SJCRH30 (cell line): Measurements from ENCODE around the gene APLNR. TPM values are rescaled to one million over a fixed set of nuclear protein-coding genes. Genes with fewer than 3 reads are reported as not detected.
A peak's percentile ranks its signal among the peaks of the same experiment; 100 is the strongest.

Experiments used
- DNase-seq, 2 experiments: peaks; one replicate each; pipeline ENCODE4 v3.0.0-alpha.2; 2015 to 2020
- H3K27ac ChIP-seq: fragments of 250-450 bp; sonication (Bioruptor Pico); 2 replicates; pipeline ENCODE4 v1.5.1; 2020; ENCODE audit warnings: mild to moderate bottlenecking, moderate library complexity
- H3K27me3 ChIP-seq: fragments of 250-450 bp; sonication (Bioruptor Pico); 2 replicates; pipeline ENCODE4 v1.5.1; 2020; ENCODE audit warnings: mild to moderate bottlenecking, moderate library complexity
- H3K36me3 ChIP-seq: fragments of 250-450 bp; sonication (Bioruptor Pico); 2 replicates; pipeline ENCODE4 v1.5.1; 2020; ENCODE audit warnings: mild to moderate bottlenecking, moderate library complexity
- H3K4me1 ChIP-seq: fragments of 250-450 bp; sonication (Bioruptor Pico); 2 replicates; pipeline ENCODE4 v1.5.1; 2020; ENCODE audit warnings: mild to moderate bottlenecking, moderate library complexity
- H3K4me3 ChIP-seq: fragments of 250-450 bp; sonication (Bioruptor Pico); 2 replicates; pipeline ENCODE4 v1.5.1; 2020; ENCODE audit warnings: mild to moderate bottlenecking, moderate library complexity
- H3K9me3 ChIP-seq: fragments of 250-450 bp; sonication (Bioruptor Pico); replicated peaks from 2 replicates; pipeline ENCODE4 v1.5.1; 2020; ENCODE audit warnings: mild to moderate bottlenecking, moderate library complexity
- total RNA-seq: library from RNA; depleted of rRNA; stranded (reverse); fragments of >200 nt; shearing (Covaris generic); gene quantifications from 2 replicates; pipeline ENCODE4 v1.2.3, GENCODE V29; 2014

The APLNR gene
- total RNA-seq, 1 experiment from 2014 or later: 0.08 TPM

DNA sequence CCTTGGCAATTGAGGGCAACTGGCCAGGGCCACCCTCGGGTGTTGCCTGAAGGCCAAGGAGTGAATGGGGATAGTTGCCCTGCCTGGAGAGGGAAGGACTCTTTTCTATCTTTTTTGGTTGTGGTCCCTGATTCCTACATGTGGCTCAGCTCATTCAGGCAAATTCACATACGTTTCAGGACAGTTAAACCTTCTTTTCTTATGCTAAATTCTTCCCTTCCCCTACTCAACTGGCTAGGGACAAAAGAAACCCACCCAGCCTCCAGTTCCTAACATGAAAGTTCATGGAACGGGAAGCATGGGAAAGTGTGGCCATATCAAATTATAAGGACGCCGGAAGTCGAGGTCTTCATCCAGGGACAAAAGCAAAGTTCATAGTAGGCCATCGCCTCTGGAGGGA lies 26.3 kb upstream of the APLNR start:
- no peak overlapping the region for H3K4me3 ChIP-seq

DNA sequence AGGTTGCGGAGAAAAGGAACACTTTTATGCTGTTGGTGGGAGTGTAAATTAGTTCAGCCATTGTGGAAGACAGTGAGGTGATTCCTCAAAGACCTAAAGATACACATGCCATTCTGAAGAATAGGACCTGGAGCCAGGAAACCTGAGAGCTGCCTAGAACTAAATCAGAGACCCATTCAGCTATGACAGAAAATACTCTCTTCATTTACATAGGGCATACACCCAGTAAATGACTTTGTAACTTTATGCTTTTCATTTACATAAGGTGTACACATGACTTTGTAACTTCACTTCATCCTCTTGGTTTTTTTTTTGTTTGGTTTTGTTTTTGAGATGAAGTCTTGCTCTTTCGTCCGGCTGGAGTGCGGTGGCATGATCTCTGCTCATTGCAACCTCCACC lies 25.1 kb upstream of the APLNR start:
- Histone ChIP-seq H3K4me3 (no peak overlapping the region), H3K4me1 (no peaks in the 10 kb centered on the region), H3K27me3 (no peaks in the 10 kb centered on the region), H3K36me3 (no peaks in the 10 kb centered on the region), H3K9me3 (0 out of 2 replicates have a peak, but pooled peaks cover 4% of the 10 kb centered on the region), H3K27ac (no peak overlapping the region)
- DNase-seq: no peak

More for the DNA sequence above, 26.3 kb upstream of the APLNR start:
- peaks cover 7% of the 10 kb centered on the region; the same call in 1 of the 2 replicates for H3K9me3 ChIP-seq
- no peaks in the 10 kb centered on the region for H3K36me3 ChIP-seq
- no peaks in the 10 kb centered on the region for H3K4me1 ChIP-seq
- H3K27me3 ChIP-seq: no peaks in the 10 kb centered on the region
- DNase-seq: no peak
- H3K27ac ChIP-seq: no peak overlapping the region

DNA sequence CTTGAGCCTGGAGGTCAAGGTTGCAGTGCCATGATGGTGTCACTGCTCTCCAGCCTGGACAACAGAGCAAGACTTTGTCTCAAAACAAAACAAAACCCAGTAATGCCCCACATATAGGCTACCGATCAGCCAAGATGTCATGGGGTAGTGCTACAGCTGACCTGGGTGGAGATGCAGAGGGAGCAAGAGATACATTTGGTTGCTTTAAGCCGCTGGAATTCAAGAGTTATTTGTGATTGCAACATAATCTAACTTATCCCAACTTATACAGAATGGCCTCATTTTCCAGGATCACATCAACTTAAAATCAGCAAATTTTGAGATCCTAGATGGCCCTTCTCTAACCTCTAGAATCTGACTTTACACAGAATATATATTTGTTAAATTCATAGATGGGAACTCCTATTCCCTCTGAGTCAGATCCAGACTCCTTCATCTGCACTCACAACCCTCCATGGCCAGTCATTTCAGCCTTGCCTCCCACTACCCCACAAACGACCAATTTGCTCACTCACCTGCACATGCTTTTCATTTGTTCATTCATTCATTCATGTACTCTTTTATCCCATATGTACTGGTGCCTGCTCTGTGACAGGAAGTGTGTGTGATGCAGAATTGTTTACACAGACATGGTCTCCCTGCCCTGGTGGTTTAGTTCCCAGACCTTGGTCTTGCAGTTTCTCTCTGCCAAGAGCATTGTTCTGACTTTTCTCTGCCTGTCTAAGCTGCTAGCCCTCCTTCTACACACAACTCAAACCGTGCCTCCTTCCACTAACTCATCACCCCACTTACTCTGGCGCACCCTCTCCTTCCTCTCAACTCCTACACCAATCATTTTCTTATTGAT lies 24.1 kb upstream of the APLNR start:
- Histone ChIP-seq H3K27me3 (no peaks in the 10 kb centered on the region), H3K9me3 (0 out of 2 replicates have a peak, but pooled peaks cover under 1% of the 10 kb centered on the region), H3K36me3 (no peaks in the 10 kb centered on the region), H3K27ac (no peak overlapping the region), H3K4me3 (no peak overlapping the region), H3K4me1 (no peaks in the 10 kb centered on the region)
- no peak for DNase-seq

DNA sequence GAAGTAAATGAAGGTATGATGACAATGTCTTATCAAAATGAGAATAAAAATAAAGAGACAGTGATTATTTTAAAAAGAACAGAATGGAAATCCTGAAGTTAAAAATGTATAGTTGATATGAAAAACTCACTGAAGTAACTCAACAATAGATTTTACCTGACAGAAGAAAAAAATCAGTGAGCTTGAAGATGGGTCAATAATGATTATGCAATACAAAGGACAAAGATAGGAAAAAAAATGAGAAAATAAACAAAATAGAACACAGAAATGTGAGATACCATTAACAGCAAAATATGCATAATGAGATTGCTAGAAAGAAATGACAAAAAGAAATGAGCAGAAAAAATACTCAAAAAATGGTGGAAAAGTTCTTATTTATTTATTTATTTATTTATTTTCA lies 19.1 kb upstream of the APLNR start:
- Histone ChIP-seq H3K27ac (no peak overlapping the region), H3K9me3 (no peaks in the 10 kb centered on the region), H3K27me3 (no peaks in the 10 kb centered on the region; the same call in 1 of the 2 replicates), H3K4me1 (no peaks in the 10 kb centered on the region; the same call in 1 of the 2 replicates), H3K4me3 (no peak overlapping the region), H3K36me3 (no peaks in the 10 kb centered on the region)
- DNase-seq: no peak

DNA sequence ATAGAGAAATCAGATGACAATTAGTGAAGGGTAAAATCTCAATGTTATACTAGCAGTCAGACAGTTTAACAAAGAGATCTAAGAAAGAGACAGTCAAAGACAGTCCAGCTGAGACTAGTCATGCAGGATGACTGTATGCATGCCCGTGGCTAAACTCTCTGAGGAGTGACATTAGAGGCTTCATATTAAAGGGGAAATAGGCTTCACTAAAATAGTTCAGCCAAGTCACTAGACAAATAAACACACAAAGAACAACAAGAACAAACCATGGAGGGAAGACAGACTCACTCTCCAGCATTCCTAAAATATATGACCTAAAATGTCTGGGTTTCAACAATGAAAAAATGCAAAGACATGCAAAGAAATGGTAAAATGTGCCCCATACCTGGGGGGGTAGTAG lies 18.6 kb upstream of the APLNR start:
- no peak overlapping the region for H3K27ac ChIP-seq

DNA sequence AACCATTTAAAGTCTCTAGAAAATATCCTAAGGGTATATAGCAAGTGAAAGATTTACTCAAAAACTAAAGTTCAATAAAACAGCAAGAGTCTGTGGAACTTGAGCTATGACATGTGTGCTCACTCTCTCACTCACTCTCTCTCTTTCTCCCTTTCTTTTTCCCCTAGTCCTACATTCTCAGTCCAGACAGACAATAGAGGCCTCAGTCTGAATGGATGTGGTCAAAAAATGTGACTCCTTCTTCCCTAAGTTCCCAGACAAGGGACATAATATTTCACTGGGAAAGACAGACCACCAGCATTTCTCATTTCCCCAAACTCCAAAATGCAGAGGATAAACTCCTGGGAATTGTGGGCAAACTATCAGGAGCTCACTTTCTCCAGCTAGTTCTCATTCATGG lies 17.6 kb upstream of the APLNR start:
- no peaks in the 10 kb centered on the region for H3K36me3 ChIP-seq
- no peak for DNase-seq
- H3K4me1 ChIP-seq: peaks cover 5% of the 10 kb centered on the region
- H3K27ac ChIP-seq: no peak overlapping the region
- H3K9me3 ChIP-seq: no peaks in the 10 kb centered on the region
- H3K27me3 ChIP-seq: no peaks in the 10 kb centered on the region; the same call in 1 of the 2 replicates
- no peak overlapping the region for H3K4me3 ChIP-seq

More for the DNA sequence above, 18.6 kb upstream of the APLNR start:
- H3K4me3 ChIP-seq: no peak overlapping the region
- DNase-seq: no peak
- no peaks in the 10 kb centered on the region; the same call in 1 of the 2 replicates for H3K4me1 ChIP-seq
- no peaks in the 10 kb centered on the region for H3K36me3 ChIP-seq
- no peaks in the 10 kb centered on the region; the same call in 1 of the 2 replicates for H3K27me3 ChIP-seq
- no peaks in the 10 kb centered on the region for H3K9me3 ChIP-seq

DNA sequence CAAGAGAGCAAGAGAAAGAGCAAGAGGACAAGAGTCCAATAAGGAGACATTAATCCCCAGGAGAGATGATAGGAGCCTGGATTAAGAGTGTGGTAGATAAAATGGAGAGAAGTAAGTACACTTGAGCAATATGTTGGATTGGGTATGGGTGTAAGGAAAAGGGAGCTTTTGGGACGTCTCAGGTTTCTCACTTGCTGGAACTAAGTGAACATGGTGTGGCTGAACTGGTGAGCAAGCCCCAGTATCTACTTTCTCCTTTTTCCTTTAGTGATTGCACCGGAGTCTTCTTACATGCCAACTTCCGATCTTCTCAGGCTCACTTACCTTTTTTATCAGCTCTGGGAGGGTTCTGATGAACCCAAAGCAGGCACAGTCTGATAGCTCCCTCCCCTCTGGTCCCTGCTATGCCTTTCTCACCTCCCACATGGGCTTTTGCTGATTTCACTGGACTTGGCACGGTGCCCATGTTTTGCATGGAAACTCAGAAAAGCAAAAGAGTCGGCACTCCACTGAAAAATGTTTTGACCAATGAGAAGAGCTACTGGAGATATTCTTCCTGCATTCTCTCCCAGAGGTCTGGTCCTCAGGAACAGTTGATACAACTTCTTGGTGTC lies 14.5 kb upstream of the APLNR start:
- DNase-seq: peak in 1 of 2 experiments; percentile 53
- peaks cover 5% of the 10 kb centered on the region for H3K4me1 ChIP-seq
- no peaks in the 10 kb centered on the region for H3K9me3 ChIP-seq
- no peaks in the 10 kb centered on the region; the same call in 1 of the 2 replicates for H3K27me3 ChIP-seq
- no peak overlapping the region for H3K27ac ChIP-seq
- no peaks in the 10 kb centered on the region for H3K36me3 ChIP-seq
- H3K4me3 ChIP-seq: no peak overlapping the region

DNA sequence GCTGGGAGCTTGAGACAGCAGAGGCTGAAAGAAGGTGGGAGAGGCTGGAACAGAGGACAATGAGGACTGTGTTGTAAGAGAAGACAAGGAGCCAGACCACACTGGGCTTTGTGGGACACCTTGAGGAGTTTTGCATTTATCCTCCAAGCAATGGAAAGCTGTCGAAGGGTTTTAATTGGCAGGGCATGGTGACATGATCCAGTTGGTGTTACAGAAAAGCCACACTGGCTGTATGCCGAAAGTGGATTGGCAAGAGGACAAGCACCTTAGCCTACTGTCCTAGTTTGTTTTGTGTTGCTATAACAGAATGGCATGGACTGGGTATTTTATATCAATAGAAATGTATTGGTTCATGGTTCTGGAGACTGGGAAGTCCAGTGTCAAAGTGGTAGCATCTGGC lies 14.0 kb upstream of the APLNR start:
- Histone ChIP-seq H3K27me3 (no peaks in the 10 kb centered on the region; the same call in 1 of the 2 replicates), H3K36me3 (no peaks in the 10 kb centered on the region), H3K9me3 (no peaks in the 10 kb centered on the region), H3K4me3 (no peak overlapping the region), H3K4me1 (peaks cover 5% of the 10 kb centered on the region), H3K27ac (no peak overlapping the region)
- no peak for DNase-seq

DNA sequence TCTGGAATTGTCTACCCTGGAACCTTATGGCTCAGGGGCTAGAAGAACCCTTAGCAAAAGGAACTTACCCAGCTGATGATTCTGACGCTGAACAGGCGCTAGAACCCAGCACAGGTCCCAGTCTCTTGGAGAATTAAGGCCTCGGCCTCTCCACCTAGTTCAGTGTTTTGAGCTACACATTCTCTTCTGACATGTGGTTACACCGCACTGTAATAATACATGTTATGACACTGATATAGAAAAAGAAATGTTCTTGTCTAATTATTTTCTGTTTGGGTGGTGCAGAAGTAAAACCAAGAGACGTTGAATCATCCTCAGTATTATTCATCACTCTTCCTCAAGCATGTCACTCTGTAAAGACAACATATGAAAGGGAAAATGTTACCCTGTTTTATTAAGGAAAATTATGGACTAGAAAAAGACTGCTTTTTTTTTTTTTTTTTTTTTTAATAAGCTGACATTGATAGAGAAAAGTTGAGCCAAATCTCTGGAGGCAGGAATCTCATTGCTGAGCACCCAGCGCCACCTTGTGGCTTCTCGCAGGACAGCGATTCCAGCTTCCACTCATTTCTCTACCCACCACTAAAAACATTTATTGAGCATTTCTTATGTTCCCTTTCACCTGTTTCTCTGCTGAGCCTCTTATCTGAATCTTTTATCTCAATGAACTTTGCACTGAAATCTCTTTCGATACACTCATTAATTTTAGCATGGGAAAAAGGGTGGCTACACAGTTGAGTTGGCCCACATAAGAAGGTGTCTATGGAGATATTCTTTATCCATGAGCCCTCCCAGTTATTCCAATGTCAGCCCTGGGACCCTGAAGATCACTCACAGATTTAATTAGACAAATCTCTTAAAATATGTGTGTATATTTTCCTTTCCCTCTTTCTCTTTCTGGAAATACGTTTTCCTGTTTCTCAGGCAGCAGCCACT lies 12.6 kb upstream of the APLNR start:
- Histone ChIP-seq H3K4me1 (peaks cover 5% of the 10 kb centered on the region), H3K27ac (no peak overlapping the region), H3K4me3 (no peak overlapping the region), H3K36me3 (no peaks in the 10 kb centered on the region), H3K27me3 (no peaks in the 10 kb centered on the region; the same call in 1 of the 2 replicates), H3K9me3 (no peaks in the 10 kb centered on the region)
- DNase-seq: peak; percentile 49 to 80

DNA sequence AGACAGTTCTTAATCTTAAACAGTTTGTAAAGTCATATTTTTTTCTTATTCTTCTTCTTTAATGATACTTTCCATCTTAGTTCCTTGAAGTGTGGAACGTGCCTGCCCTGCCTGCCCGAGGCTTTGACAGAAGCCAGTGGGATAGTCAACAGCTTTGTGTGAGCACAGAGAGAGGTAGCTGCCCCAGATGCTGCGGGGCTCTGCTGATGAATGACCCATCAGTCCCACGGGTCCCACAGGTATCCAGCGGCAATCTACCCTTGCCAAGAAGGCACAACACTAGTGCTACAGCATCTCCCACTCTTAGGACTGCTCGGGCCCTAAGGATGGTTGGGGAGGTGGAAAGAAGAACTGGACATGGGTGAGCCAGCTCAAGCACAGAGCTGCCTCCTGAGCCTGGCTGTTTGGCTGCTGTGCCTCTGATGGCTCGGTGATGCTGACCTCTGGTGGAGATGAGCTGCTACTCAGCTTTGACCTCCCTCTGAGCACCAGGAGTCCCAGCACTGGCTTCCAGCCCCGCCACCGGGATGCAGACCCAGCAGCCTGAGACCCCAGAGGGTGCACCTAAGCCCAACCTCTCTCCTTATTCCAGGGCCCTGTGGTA lies 11.8 kb upstream of the APLNR start:
- Histone ChIP-seq H3K36me3 (no peaks in the 10 kb centered on the region), H3K9me3 (no peaks in the 10 kb centered on the region), H3K27me3 (no peaks in the 10 kb centered on the region; the same call in 1 of the 2 replicates), H3K4me1 (peaks cover 5% of the 10 kb centered on the region), H3K4me3 (no peak overlapping the region), H3K27ac (no peak overlapping the region)
- DNase-seq: peak; percentile 65 to 80

DNA sequence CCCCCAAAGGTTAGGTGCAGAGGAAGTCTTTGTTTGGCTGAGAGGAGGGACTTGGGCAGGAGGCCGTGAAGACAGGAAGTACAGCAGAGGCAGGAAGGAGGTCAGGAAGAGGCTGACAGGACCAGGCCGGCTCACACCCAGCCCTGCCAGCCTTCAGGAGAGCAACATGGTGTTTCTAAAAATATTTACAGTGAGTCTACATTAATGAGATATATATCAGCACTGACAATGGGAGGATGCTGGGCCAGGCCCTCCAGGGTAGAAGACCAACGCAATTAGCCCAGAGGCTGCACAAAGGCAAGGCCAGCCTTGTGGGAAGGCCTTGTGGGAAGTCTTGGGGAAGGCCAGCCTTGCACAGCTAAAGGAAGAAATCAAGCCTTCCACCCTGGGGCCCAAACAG lies 7.9 kb upstream of the APLNR start:
- Histone ChIP-seq H3K9me3 (no peaks in the 10 kb centered on the region), H3K4me1 (peaks cover 28% of the 10 kb centered on the region), H3K27ac (no peak overlapping the region), H3K36me3 (no peaks in the 10 kb centered on the region), H3K27me3 (no peaks in the 10 kb centered on the region), H3K4me3 (no peak overlapping the region)
- no peak for DNase-seq

DNA sequence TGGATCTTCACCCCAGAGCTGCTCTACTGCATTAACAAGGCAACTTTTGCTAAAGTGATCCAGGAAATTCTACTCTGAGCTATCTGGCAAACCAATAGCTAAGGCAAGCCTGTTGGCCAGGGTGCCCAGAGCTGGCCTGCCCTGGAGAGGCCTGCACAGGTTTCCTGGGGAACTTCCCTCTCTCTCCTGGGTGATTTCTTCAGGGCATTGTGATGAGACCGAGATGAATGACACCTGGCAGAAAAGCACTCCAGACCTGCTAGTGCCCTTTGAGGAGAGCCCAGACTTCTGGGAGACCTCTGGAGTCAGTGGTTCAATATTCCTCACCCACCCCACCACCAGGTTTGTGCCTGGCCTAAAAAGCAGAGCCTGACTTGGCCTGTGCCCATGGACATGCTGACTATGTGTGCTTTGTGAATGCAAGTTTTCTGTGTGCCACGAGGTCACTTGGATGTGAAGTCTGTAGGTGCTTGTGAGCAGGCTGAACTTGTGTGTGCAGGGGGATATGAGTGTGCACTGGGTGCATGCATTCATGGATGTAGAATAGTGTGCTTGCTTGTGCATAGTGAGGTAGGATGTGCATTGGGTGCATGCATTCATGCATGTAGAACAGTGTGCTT lies 4.4 kb upstream of the APLNR start:
- Histone ChIP-seq H3K27ac (no peak overlapping the region), H3K4me1 (peaks cover 27% of the 10 kb centered on the region), H3K27me3 (no peaks in the 10 kb centered on the region), H3K4me3 (no peak overlapping the region), H3K36me3 (no peaks in the 10 kb centered on the region), H3K9me3 (no peaks in the 10 kb centered on the region; the same call in 1 of the 2 replicates)
- DNase-seq: no peak

DNA sequence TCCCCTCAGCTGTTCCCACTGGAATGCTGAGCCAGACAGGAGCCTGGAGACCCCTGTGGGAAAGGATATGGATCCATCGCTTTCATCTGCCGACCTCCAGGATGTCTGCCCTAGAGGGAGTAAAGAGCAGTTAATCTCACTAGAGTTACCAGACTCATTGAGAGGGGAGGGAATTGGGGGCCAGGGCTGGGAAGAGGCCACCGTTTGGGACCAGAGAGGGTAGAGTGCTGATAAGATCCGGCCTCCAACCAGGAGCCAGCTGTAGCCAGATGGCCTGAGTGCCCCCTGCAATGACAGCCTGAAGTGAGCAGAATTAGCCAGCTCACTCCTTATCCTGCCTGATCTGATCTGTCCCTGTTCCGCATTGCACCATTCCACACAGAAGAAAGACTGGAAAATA lies 3.7 kb upstream of the APLNR start:
- Histone ChIP-seq H3K9me3 (no peaks in the 10 kb centered on the region; the same call in 1 of the 2 replicates), H3K27ac (no peak overlapping the region), H3K4me1 (peaks cover 27% of the 10 kb centered on the region), H3K27me3 (no peaks in the 10 kb centered on the region), H3K36me3 (no peaks in the 10 kb centered on the region), H3K4me3 (no peak overlapping the region)
- DNase-seq: peak; percentile 39 to 50

DNA sequence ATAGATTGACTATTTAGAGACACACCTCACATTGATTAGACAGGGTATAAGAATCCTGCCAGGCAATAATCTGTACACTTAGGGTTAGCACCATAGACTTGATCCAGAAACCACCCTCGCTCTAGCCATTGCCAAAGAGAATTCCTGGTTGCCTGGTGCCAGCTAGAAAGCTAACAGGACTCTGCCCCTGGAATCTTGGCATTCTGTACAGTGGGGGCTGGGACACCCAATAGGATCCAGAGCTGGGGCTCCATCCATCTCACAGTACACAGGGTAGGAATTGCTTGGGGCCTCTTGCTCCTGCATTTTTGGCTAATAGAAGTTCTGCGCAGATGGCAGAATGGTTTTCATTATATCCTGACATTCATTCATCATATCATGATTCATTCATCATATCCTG lies 3.0 kb upstream of the APLNR start:
- Histone ChIP-seq H3K4me3 (no peak overlapping the region), H3K4me1 (peaks cover 27% of the 10 kb centered on the region), H3K9me3 (no peaks in the 10 kb centered on the region; the same call in 1 of the 2 replicates), H3K36me3 (no peaks in the 10 kb centered on the region), H3K27ac (no peak overlapping the region), H3K27me3 (no peaks in the 10 kb centered on the region)
- DNase-seq: no peak
